H7 (cell line): ENCODE data around the gene MRPS14. TPM values are rescaled to one million over a fixed set of nuclear protein-coding genes. Genes with fewer than 3 reads are reported as not detected.
"Not testable (repeated sequence)": the region's sequence is repeated elsewhere in the genome, so short reads cannot be mapped to it uniquely, and the experiment has no call there.

Experiments
- DNase-seq: peaks from one replicate; pipeline ENCODE4 v3.0.0; 2012
- H3K27me3 ChIP-seq: 2 replicates; pipeline ENCODE4 v1.6.0; 2011; ENCODE audit warnings: mild to moderate bottlenecking, low read length; ENCODE audit not compliant: control insufficient read depth, insufficient read depth
- H3K36me3 ChIP-seq: replicated peaks from 2 replicates; pipeline ENCODE4 v1.5.1; 2011; ENCODE audit warnings: low read length; ENCODE audit not compliant: control insufficient read depth, insufficient read depth
- H3K4me3 ChIP-seq: 2 replicates; pipeline ENCODE4 v1.5.1; 2011; ENCODE audit warnings: low read depth, mild to moderate bottlenecking, control low read depth, low read length, moderate library complexity; ENCODE audit not compliant: insufficient read depth
- total RNA-seq: library from RNA; depleted of rRNA; stranded (reverse); fragments of >200 nt; shearing (Covaris generic); gene quantifications from 2 replicates; pipeline ENCODE4 v1.2.3, GENCODE V29; 2014

The MRPS14 gene
- total RNA-seq, 1 experiment from 2014 or later, result 39.5 TPM

GRCh38 chr1:175040324-175040879, 17.2 kb upstream of the MRPS14 start:
- Histone ChIP-seq H3K27me3 (no peaks in the 10 kb centered on the region), H3K36me3 (no peaks in the 10 kb centered on the region), H3K4me3 (no peak overlapping the region)
- DNase-seq, result no peak

DNA sequence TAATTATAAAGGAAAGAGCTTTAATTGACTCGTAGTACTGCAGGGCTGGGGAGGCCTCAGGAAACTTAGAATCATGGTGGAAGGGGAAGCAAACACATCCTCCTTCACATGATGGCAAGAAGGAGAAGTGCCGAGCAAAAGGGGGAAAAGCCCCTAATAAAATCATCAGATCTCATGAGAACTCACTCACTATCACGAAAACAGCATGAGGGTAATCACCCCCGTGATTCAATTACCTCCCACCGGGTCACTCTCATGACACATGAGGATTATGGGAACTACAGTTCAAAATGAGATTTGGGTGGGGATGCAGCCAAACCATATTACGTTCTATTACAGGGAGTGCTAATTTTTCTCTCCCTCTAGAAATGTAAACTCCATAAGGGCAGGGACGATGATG, 14.2 kb upstream of the MRPS14 start:
- Histone ChIP-seq H3K36me3 (no peaks in the 10 kb centered on the region), H3K27me3 (no peaks in the 10 kb centered on the region), H3K4me3 (no peak overlapping the region)
- no peak for DNase-seq

GRCh38 chr1:175036476-175036875, 13.3 kb upstream of the MRPS14 start:
- Histone ChIP-seq H3K4me3 (no peak overlapping the region), H3K27me3 (no peaks in the 10 kb centered on the region), H3K36me3 (no peaks in the 10 kb centered on the region)
- DNase-seq, result no peak

- no peak overlapping the region for H3K4me3 ChIP-seq
- H3K36me3 ChIP-seq, result no peaks in the 10 kb centered on the region
- DNase-seq, result no peak
Observed at GRCh38 chr1:175035865-175036264, 12.6 kb upstream of the MRPS14 start.

DNA sequence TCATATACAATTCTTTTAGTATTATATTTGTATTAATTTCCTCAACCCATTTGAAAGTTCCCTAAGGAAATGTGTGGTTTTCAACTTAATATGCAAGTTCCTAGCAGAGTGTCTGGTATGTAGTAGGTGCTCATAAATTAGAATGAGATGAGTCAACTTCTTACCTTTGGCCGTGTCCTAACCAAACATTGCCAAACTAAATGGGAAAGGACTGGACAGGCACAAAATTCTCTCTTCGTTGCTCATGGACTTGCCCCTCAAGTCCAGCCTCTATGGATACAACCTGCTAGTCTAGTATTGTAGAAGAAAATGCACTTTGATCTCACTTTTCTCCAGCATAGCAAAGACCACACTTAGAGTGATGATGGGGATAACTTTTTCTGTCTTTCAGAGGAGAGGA, 11.6 kb upstream of the MRPS14 start:
- no peak overlapping the region for H3K4me3 ChIP-seq

More at GRCh38 chr1:175035865-175036264, 12.6 kb upstream of the MRPS14 start:
- H3K27me3 ChIP-seq, result no peaks in the 10 kb centered on the region

DNA sequence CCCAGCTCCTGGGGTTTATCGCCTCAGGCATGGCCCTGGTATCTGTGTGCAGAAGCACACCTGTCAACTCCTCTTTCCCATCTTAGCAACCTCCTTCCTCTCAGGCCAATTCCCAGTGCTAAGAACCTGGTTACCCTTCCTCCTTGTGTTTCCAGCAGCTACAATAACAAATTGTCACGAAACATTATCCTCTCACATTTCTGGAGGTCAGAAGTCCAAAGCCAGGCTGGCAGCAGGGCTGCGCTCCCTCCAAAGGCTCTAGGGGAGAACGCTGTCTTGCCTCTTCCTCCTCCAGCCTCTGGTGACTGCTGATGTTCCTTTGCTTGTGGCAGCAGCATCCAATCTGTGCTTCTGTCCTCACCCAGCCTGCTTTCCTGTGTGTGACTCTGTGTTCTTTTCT, 10.7 kb upstream of the MRPS14 start:
- Histone ChIP-seq H3K27me3 (no peaks in the 10 kb centered on the region), H3K36me3 (no peaks in the 10 kb centered on the region), H3K4me3 (no peak overlapping the region)
- DNase-seq, result no peak

More for the DNA sequence above, 11.6 kb upstream of the MRPS14 start:
- Histone ChIP-seq H3K36me3 (no peaks in the 10 kb centered on the region), H3K27me3 (no peaks in the 10 kb centered on the region)
- DNase-seq, result no peak

DNA sequence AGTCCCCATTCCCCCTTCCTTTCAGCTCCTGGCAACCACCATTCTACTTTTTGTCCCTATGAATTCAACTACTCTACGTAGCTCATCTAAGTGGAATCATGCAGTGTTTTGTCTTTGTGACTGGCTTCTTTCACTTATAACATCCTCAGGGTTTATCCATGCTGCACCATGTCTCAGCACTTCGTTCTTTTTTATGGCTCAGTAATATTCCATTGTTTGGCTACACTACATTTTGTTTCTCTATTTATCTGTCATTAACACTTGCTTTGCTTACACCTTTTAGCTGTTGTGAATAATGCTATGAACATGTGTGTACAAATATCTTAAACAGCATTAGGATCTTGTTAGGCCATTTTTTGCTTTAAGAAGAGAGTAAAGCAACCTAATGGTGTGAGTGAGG, 1.5 kb upstream of the MRPS14 start:
- DNase-seq, result no peak

GRCh38 chr1:175023922-175024242, 657 bp upstream of the MRPS14 start:
- not testable (repeated sequence) for DNase-seq, H3K36me3 ChIP-seq, H3K27me3 ChIP-seq
- peak overlapping the region; percentile 98 for H3K4me3 ChIP-seq

More for the DNA sequence above, 1.5 kb upstream of the MRPS14 start:
- H3K36me3 ChIP-seq, result no peaks in the 10 kb centered on the region
- no peak overlapping the region for H3K4me3 ChIP-seq
- no peaks in the 10 kb centered on the region for H3K27me3 ChIP-seq

GRCh38 chr1:175019524-175019923, 3.7 kb downstream of the MRPS14 start:
- Histone ChIP-seq H3K4me3 (no peak overlapping the region), H3K36me3 (peaks cover 6% of the 10 kb centered on the region), H3K27me3 (no peaks in the 10 kb centered on the region)
- DNase-seq, result no peak

GRCh38 chr1:175015243-175015642, 8.0 kb downstream of the MRPS14 start:
- DNase-seq, result no peak
- H3K4me3 ChIP-seq, result no peak overlapping the region
- peaks cover 19% of the 10 kb centered on the region for H3K36me3 ChIP-seq
- H3K27me3 ChIP-seq, result no peaks in the 10 kb centered on the region

DNA sequence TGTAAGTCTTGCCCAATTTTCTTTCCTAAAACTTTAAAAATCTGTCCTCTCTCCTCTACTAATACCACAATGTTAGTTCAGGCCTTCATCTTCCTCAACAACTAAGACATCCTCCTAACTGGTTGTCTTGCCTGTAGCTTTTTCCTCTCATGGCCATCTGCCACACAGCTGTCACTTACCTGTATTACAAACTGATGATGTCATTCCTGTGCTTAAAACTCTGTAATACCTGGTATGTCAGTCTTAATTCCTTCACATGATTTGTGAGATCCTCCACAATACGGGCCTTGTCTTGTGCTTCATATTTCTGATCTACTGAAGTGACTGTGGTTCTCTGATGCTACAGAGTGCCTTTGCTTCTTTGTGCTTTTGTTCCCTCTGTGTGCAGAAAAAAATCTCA, 9.8 kb downstream of the MRPS14 start:
- no peak overlapping the region for H3K4me3 ChIP-seq
- H3K36me3 ChIP-seq, result peaks cover 18% of the 10 kb centered on the region
- H3K27me3 ChIP-seq, result no peaks in the 10 kb centered on the region
- DNase-seq, result no peak

GRCh38 chr1:175009532-175009931, 13.7 kb downstream of the MRPS14 start:
- H3K27me3 ChIP-seq, result no peaks in the 10 kb centered on the region
- peaks cover 29% of the 10 kb centered on the region for H3K36me3 ChIP-seq

DNA sequence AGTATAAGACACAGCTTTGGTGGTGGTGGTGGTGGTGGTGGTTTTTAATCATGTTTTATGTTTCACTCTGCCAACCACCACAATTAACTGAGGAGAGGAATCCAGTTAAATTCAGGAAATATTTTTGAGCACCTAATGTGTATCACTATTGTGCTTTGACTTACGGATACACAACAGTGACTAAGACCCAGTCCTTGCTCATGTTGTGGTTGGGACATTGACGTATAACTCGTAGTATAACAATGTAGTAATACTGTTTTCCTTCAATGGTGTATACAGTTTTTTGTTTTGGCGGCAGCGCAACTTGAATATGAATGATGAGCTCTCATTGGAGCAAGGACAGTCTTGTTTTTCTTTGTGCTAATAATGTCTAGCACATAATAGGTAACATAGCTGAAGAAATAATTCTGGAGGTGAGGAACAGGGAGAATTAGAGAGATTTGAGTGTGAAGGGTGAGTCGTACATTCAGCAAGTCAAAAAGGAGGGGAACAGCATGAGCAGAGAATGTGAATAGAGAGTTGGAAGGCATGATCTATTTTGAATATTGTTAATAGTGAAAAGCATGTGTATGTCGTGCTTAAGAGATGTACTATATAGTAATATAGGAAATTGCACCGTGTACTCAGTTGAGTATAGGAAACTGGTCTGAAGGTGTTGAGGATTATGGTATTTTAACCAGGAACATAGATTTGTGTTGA, 18.0 kb downstream of the MRPS14 start:
- Histone ChIP-seq H3K4me3 (no peak overlapping the region), H3K36me3 (peaks cover 16% of the 10 kb centered on the region), H3K27me3 (no peaks in the 10 kb centered on the region)
- no peak for DNase-seq

More at GRCh38 chr1:175009532-175009931, 13.7 kb downstream of the MRPS14 start:
- DNase-seq, result no peak
- no peak overlapping the region for H3K4me3 ChIP-seq

- DNase-seq, result no peak
- Histone ChIP-seq H3K27me3 (no peaks in the 10 kb centered on the region), H3K4me3 (no peak overlapping the region), H3K36me3 (peaks cover 16% of the 10 kb centered on the region)
Observed at GRCh38 chr1:175003521-175003920, 19.7 kb downstream of the MRPS14 start.

GRCh38 chr1:175002910-175003517, 20.2 kb downstream of the MRPS14 start:
- H3K36me3 ChIP-seq, result peaks cover 13% of the 10 kb centered on the region
- no peak for DNase-seq
- H3K4me3 ChIP-seq, result no peak overlapping the region
- no peaks in the 10 kb centered on the region for H3K27me3 ChIP-seq
